Liver (tissue), 3 donors: ENCODE data around the gene TEC.
"Not testable (repeated sequence)": the region's sequence is repeated elsewhere in the genome, so short reads cannot be mapped to it uniquely, and the experiment has no call there.

Experiments used
- SP1 ChIP-seq: IDR thresholded peaks from 2 replicates; pipeline ENCODE4 v1.6.1; 2018; ENCODE audit warnings: antibody characterized with exemption, mild to moderate bottlenecking
- TF ChIP-seq, protein P1 (sequence below): fragments of 150-350 bp; IDR thresholded peaks from 2 replicates; pipeline ENCODE4 v1.5.1; 2017; ENCODE audit warnings: improper control_type of control experiment, low read depth, low read length; ENCODE audit not compliant: missing input control
- donor health status: healthy.
- donor health status: healthy.

DNA sequence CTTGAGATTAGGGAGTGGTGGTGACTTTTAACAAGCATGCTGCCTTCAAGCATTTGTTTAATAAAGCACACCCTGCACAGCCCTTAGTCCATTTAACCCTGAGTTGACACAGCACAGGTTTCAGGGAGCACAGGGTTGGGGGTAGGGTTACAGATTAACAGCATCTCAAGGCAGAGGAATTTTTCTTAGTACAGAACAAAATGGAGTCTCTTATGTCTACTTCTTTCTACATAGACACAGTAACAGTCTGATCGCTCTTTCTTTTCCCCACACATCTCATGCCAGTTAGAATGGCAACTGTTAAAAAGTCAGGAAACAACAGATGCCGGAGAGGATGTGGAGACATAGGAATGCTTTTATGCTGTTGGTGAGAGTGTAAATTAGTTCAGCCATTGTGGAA lies 16.4 kb upstream of the TEC start:
- not testable (repeated sequence) for TF ChIP-seq SP1
- TF ChIP-seq, protein P1, sequence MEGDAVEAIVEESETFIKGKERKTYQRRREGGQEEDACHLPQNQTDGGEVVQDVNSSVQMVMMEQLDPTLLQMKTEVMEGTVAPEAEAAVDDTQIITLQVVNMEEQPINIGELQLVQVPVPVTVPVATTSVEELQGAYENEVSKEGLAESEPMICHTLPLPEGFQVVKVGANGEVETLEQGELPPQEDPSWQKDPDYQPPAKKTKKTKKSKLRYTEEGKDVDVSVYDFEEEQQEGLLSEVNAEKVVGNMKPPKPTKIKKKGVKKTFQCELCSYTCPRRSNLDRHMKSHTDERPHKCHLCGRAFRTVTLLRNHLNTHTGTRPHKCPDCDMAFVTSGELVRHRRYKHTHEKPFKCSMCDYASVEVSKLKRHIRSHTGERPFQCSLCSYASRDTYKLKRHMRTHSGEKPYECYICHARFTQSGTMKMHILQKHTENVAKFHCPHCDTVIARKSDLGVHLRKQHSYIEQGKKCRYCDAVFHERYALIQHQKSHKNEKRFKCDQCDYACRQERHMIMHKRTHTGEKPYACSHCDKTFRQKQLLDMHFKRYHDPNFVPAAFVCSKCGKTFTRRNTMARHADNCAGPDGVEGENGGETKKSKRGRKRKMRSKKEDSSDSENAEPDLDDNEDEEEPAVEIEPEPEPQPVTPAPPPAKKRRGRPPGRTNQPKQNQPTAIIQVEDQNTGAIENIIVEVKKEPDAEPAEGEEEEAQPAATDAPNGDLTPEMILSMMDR = not testable (repeated sequence)
